SK-N-SH (cell line): ENCODE results near the gene AXL. TPM values are rescaled to one million over a fixed set of nuclear protein-coding genes. Genes with fewer than 3 reads are reported as not detected.

Experiments used
- CTCF ChIA-PET: fragments of 300-600, 350-600 bp; formaldehyde crosslinking; extraction: SDS; loops from one replicate; lab custom pipeline; 2021; lab: Yijun Ruan, JAX
- POLR2A ChIA-PET: fragments of 350-600 bp; sonication (Branson Sonifier 250); formaldehyde crosslinking; extraction: SDS; loops from one replicate; lab custom pipeline; 2020; ENCODE audit warnings: antibody characterized with exemption, inconsistent platforms; lab: Yijun Ruan, JAX
- DNase-seq: peaks from one replicate; pipeline ENCODE4 v3.0.0; 2012
- H2AFZ ChIP-seq: fragments of 200-600 bp; sonication (generic); 2 replicates; pipeline ENCODE4 v1.8.1; 2016; ENCODE audit warnings: antibody characterized with exemption, mild to moderate bottlenecking, low read depth
- H3F3A ChIP-seq: fragments of 200-600 bp; sonication (generic); replicated peaks from 2 replicates; pipeline ENCODE3; 2016; ENCODE audit warnings: antibody characterized with exemption, mild to moderate bottlenecking; ENCODE audit not compliant: insufficient read depth
- H3K27ac ChIP-seq, 2 experiments: fragments of 200-500 bp in 1 of 2; fragments of 200-600 bp in 1 of 2; sonication (Bioruptor generic) in 1 of 2; sonication (generic), shearing (Covaris generic) in 1 of 2; 2 replicates each; pipeline versions ENCODE4 v1.5.1 to v1.6.1; 2014 to 2016; ENCODE audit warnings: low read depth in 2 of 2, inconsistent platforms in 1 of 2, low read length in 1 of 2, mild to moderate bottlenecking in 1 of 2, mixed read lengths in 1 of 2
- H3K27me3 ChIP-seq: fragments of 200-600 bp; sonication (generic), shearing (Covaris generic); 2 replicates; pipeline ENCODE4 v1.6.1; 2016; ENCODE audit warnings: mixed run types; ENCODE audit not compliant: insufficient read depth
- H3K36me3 ChIP-seq, 2 experiments: fragments of 200-500 bp in 1 of 2; fragments of 200-600 bp in 1 of 2; sonication (Bioruptor generic) in 1 of 2; sonication (generic) in 1 of 2; replicated peaks in 1 of 2; 2 replicates each; pipeline versions ENCODE3 to v1.5.1; 2014 to 2016; ENCODE audit warnings: low read length in 1 of 2, mild to moderate bottlenecking in 1 of 2; ENCODE audit not compliant: insufficient read depth in 2 of 2, control insufficient read depth in 1 of 2
- H3K4me1 ChIP-seq, 2 experiments: fragments of 200-500 bp in 1 of 2; fragments of 200-600 bp in 1 of 2; sonication (Bioruptor generic) in 1 of 2; sonication (generic), shearing (Covaris generic) in 1 of 2; 2 replicates each; pipeline versions ENCODE4 v1.5.1 to v1.6.1; 2014 to 2016; ENCODE audit warnings: low read depth in 1 of 2, low read length in 1 of 2, mixed run types in 1 of 2; ENCODE audit not compliant: insufficient read depth in 2 of 2, control insufficient read depth in 1 of 2
- H3K4me2 ChIP-seq: fragments of 200-600 bp; sonication (generic), shearing (Covaris generic); 2 replicates; pipeline ENCODE4 v1.6.1; 2017; ENCODE audit warnings: mixed run types
- H3K4me3 ChIP-seq, 2 experiments: fragments of 200-500 bp in 1 of 2; fragments of 200-600 bp in 1 of 2; sonication (Bioruptor generic) in 1 of 2; sonication (generic), shearing (Covaris generic) in 1 of 2; 2 replicates each; pipeline versions ENCODE4 v1.5.1 to v1.8.1; 2014 to 2016; ENCODE audit warnings: low read depth in 2 of 2, inconsistent platforms in 1 of 2, low read length in 1 of 2, mild to moderate bottlenecking in 1 of 2, mixed read lengths in 1 of 2, moderate library complexity in 1 of 2
- H3K79me2 ChIP-seq: fragments of 200-600 bp; sonication (generic); 2 replicates; pipeline ENCODE4 v1.8.1; 2017; ENCODE audit warnings: mild to moderate bottlenecking; ENCODE audit not compliant: insufficient read depth
- H3K9ac ChIP-seq: fragments of 200-600 bp; sonication (generic); 2 replicates; pipeline ENCODE4 v1.6.1; 2017; ENCODE audit warnings: mixed run types
- H3K9me2 ChIP-seq: fragments of 200-600 bp; sonication (generic); 2 replicates; pipeline ENCODE4 v1.6.1; 2017; ENCODE audit warnings: mixed run types
- H3K9me3 ChIP-seq: fragments of 200-600 bp; sonication (generic); 2 replicates; pipeline ENCODE4 v1.6.1; 2017; ENCODE audit warnings: mixed run types, mild to moderate bottlenecking, moderate library complexity
- H4K20me1 ChIP-seq: fragments of 200-600 bp; sonication (generic); 2 replicates; pipeline ENCODE4 v1.6.1; 2017; ENCODE audit warnings: mild to moderate bottlenecking, mixed run types; ENCODE audit not compliant: insufficient read depth
- CTCF ChIP-seq: fragments of 200-600 bp; sonication (generic); IDR thresholded peaks from 2 replicates; pipeline ENCODE4 v1.6.1; 2017; ENCODE audit warnings: antibody characterized with exemption, mild to moderate bottlenecking, moderate library complexity
- FOSL2 ChIP-seq: IDR thresholded peaks from 2 replicates; pipeline ENCODE4 v1.4.0; 2012; ENCODE audit warnings: low read depth, mild to moderate bottlenecking, moderate library complexity, borderline replicate concordance
- GABPA ChIP-seq: IDR thresholded peaks from 2 replicates; pipeline ENCODE4 v1.4.0; 2012; ENCODE audit warnings: low read depth, mild to moderate bottlenecking
- MAX ChIP-seq: IDR thresholded peaks from 2 replicates; pipeline ENCODE4 v1.4.0; 2012; ENCODE audit warnings: low read depth
- NFIC ChIP-seq: IDR thresholded peaks from 2 replicates; pipeline ENCODE4 v1.4.0; 2012; ENCODE audit warnings: borderline replicate concordance
- POLR2AphosphoS5 ChIP-seq: IDR thresholded peaks from 2 replicates; pipeline ENCODE4 v1.6.1; 2012; ENCODE audit warnings: low read depth, low read length
- REST ChIP-seq: IDR thresholded peaks from 2 replicates; pipeline ENCODE4 v1.6.1; 2012; ENCODE audit warnings: mild to moderate bottlenecking, low read depth, low read length, moderate library complexity
- RFX5 ChIP-seq: IDR thresholded peaks from 2 replicates; pipeline ENCODE4 v1.6.1; 2012; ENCODE audit warnings: mild to moderate bottlenecking, improper control_type of control experiment, low read length
- SIN3A ChIP-seq: IDR thresholded peaks from 2 replicates; pipeline ENCODE4 v1.6.1; 2012; ENCODE audit warnings: low read depth, mild to moderate bottlenecking, low read length, moderate library complexity, borderline replicate concordance
- SMC3 ChIP-seq: IDR thresholded peaks from 2 replicates; pipeline ENCODE4 v1.6.1; 2012; ENCODE audit warnings: low read depth, low read length, improper control_type of control experiment
- TAF1 ChIP-seq: IDR thresholded peaks from 2 replicates; pipeline ENCODE4 v1.6.1; 2012; ENCODE audit warnings: low read depth, mild to moderate bottlenecking, low read length, moderate library complexity, borderline replicate concordance
- TEAD4 ChIP-seq: IDR thresholded peaks from 2 replicates; pipeline ENCODE4 v1.4.0; 2012; ENCODE audit warnings: mild to moderate bottlenecking, borderline replicate concordance; ENCODE audit not compliant: insufficient read depth
- USF2 ChIP-seq: fragments of 150-350 bp; IDR thresholded peaks from 2 replicates; pipeline ENCODE4 v1.6.1; 2017; ENCODE audit warnings: antibody characterized with exemption, low read length, low read depth, borderline replicate concordance
- WGBS: methylation state at CpG from one replicate; pipeline ENCODE4 v1.1.6; 2017; ENCODE audit warnings: low lambda C conversion rate; 5-methylcytosine and 5-hydroxymethylcytosine counted together
- polyA plus RNA-seq, 3 experiments: library from polyadenylated mRNA; depleted of rRNA; stranded (reverse); fragments of >200 nt; gene quantifications; 2 replicates each; pipeline ENCODE4 v1.2.3, GENCODE V29; 2012

Gene AXL
- polyA plus RNA-seq, 1 of the 3 experiments (the other 2 are of a cell fraction) = 82.6 TPM

- no peak for DNase-seq
- Histone ChIP-seq H3F3A (peaks cover 17% of the 10 kb centered on the region), H4K20me1 (peaks cover 9% of the 10 kb centered on the region; the same call in 1 of the 2 replicates), H3K27ac (peak overlapping the region in 1 of 2 experiments; percentile 80; a peak in 2 of 4 replicates), H3K4me3 (no peak overlapping the region), H3K9me3 (no peaks in the 10 kb centered on the region), H3K36me3 (peaks cover 70 to 97% of the 10 kb centered on the region in 2 experiments), H3K27me3 (no peaks in the 10 kb centered on the region), H3K9ac (peak overlapping the region; percentile 41; the same call in 1 of the 2 replicates), H3K4me2 (no peak overlapping the region), H3K79me2 (peaks cover 11% of the 10 kb centered on the region; the same call in 1 of the 2 replicates), H3K9me2 (no peaks in the 10 kb centered on the region), H3K4me1 (no peaks in the 10 kb centered on the region), H2AFZ (no peak overlapping the region)
- no peak for TF ChIP-seq NFIC
- no peak for TF ChIP-seq TAF1
- TF ChIP-seq GABPA = no peak
- TF ChIP-seq SIN3A = no peak
- TF ChIP-seq MAX = no peak
- TF ChIP-seq REST = no peak
- no peak for TF ChIP-seq POLR2AphosphoS5
- TF ChIP-seq SMC3 = no peak
- TF ChIP-seq FOSL2 = no peak
- no peak for TF ChIP-seq USF2
- no peak for TF ChIP-seq RFX5
- no peak for TF ChIP-seq TEAD4
- no peak for TF ChIP-seq CTCF
- WGBS = 100% methylated on average over 3 of the region's 7 CpGs
- CTCF ChIA-PET = interaction anchor here (0.6 to 12.4 kb wide), 3 partner anchors 9 to 55 kb away, joined by 3 to 105 read pairs (median 4); partner anchors contain the start of gene CCDC97
- POLR2A ChIA-PET = no interaction called here
Observed at GRCh38 chr19:41297628-41298347, 78.8 kb downstream of the AXL start.
